Erythroblast (primary cell): ENCODE results near the gene ACVR1B.

ENCODE experiments used
- GATA1 ChIP-seq: IDR thresholded peaks from 2 replicates; pipeline ENCODE4 v1.6.1; 2011; ENCODE audit warnings: low read depth, mild to moderate bottlenecking, control low read depth, low read length, moderate library complexity
- POLR2A ChIP-seq: IDR thresholded peaks from 2 replicates; pipeline ENCODE4 v1.6.1; 2011; ENCODE audit warnings: mild to moderate bottlenecking, low read length

DNA sequence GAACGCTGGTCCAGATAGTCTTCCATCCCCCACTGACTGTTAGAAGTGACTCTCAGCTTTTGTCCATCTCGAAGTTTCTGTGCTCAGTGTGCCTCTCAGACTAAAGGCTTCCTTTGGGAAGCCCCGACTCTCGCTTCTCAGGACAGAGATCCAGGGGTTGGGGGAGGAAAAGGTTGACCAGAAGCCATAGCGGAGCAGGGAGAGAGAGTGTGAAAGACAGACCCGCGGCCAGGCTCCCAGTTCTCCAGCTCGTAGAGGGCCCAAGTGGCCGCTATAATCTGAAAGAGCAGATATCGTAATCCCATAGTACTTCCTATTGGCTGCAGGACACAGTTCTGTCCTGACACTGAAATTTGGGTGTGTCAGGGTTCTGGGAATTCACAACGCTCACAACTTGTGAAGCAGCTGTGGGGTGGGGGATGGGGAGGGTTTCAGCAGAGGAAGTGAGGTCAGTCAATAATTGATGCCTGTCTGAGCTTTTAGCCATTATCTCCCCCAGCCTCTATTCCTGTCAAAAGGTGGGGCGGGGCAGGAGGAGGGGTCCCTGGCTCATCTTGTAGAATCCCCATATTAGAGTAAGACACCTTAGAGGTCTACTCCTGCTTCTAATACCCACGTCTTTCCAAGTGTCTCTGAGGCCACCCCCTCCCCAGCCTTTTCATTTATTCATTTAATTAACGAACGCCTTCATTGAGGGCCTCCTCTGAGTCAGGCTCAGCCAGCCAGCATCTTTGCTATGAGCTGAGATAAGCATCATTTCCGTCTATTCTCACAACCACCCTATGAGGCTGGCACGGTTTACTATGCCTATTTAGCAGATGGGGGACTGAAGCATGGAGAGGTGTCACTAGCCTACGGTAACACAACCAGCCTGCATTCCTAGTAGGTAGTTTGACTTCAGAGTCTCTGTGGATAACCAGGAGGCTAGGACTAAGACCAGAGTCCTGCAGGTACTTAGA is 45.7 kb upstream of the ACVR1B start:
- TF ChIP-seq POLR2A: no peak
- no peak for TF ChIP-seq GATA1
